ENCODE results near the gene KCNK3. TPM values are rescaled to one million over a fixed set of nuclear protein-coding genes. Genes with fewer than 3 reads are reported as not detected.

KCNK3 gene
- total and polyA plus RNA-seq, 10 of the 15 experiments (the other 5 are each of a cell fraction or from before 2014, with no cell fraction given) = 0.13 TPM; not detected in 9

GRCh38 chr2:26672112-26672817 is 20.3 kb upstream of the KCNK3 start:
- peaks cover 0 to 6% of the 10 kb centered on the region in 2 experiments for H3K27me3 ChIP-seq (replicated peaks in 1 of 2; ENCODE audit: control insufficient read depth in 2 of 2, insufficient read depth in 2 of 2, low read length in 1 of 2)
- no TSS peak for BruUV-seq (replicated peaks)
- no peaks in the 10 kb centered on the region for H3K36me3 ChIP-seq (ENCODE audit: control insufficient read depth in 2 of 2, insufficient read depth in 2 of 2, low read length in 1 of 2)
- POLR2A ChIA-PET = no interaction called here
- no peak overlapping the region for H3K4me3 ChIP-seq
- in situ Hi-C loops (cut with MboI) (no loop called here), intact Hi-C loops (cut with micrococcal nuclease; ENCODE audit: unreplicated experiment) (no loop called here)
- ATAC-seq (no peak), FAIRE-seq (no peak), DNase-seq (ENCODE audit: low read depth, low spot score) (no peak)
- no peak overlapping the region for H3K27ac ChIP-seq (ENCODE audit: control insufficient read depth, insufficient read depth)
- H3K9me3 ChIP-seq (replicated peaks; ENCODE audit: control insufficient read depth, insufficient read depth, low read length) = no peaks in the 10 kb centered on the region
- H4K20me1 ChIP-seq (ENCODE audit: control insufficient read depth, insufficient read depth) = no peaks in the 10 kb centered on the region
- H3K9ac ChIP-seq (ENCODE audit: control insufficient read depth, insufficient read depth, low read length) = no peak overlapping the region
- no peaks in the 10 kb centered on the region for H3K4me1 ChIP-seq (ENCODE audit: control insufficient read depth, insufficient read depth, low read length)
- WGBS (ENCODE audit: insufficient coverage, insufficient replicate concordance, low lambda C conversion rate, missing lambda C conversion rate) = 40% methylated on average over 11 of the region's 11 CpGs
- H3K4me2 ChIP-seq (ENCODE audit: control insufficient read depth, insufficient read depth) = no peak overlapping the region
- RAD21 ChIA-PET (ENCODE audit: unreplicated experiment) = no interaction called here
- CTCF ChIA-PET = no interaction called here
- no peak overlapping the region for H2AFZ ChIP-seq (ENCODE audit: control insufficient read depth, low read depth, low read length)
- SMC1A ChIA-PET (ENCODE audit: uncharacterized antibody, unreplicated experiment) = no interaction called here
- H3K79me2 ChIP-seq (ENCODE audit: control insufficient read depth, insufficient read depth, low read length) = no peaks in the 10 kb centered on the region
- no peak for TF ChIP-seq REST (IDR thresholded peaks at IDR 0.05; ENCODE audit: low read depth, low read length)
- TF ChIP-seq HCFC1 (IDR thresholded peaks at IDR 0.05; ENCODE audit: low read length) = no peak
- TF ChIP-seq TCF12 (IDR thresholded peaks at IDR 0.05; ENCODE audit: low read depth, low read length) = no peak
- TF ChIP-seq NFXL1 (IDR thresholded peaks at IDR 0.05; ENCODE audit: borderline replicate concordance) = no peak
- TF ChIP-seq IRF3 (IDR thresholded peaks at IDR 0.05) = no peak
- TF ChIP-seq NR2C2 (IDR thresholded peaks at IDR 0.05; ENCODE audit: borderline replicate concordance, control insufficient read depth, insufficient read length, low read depth) = no peak
- TF ChIP-seq TCF3 (IDR thresholded peaks at IDR 0.05; ENCODE audit: borderline replicate concordance, insufficient read depth, low read depth, low read length) = no peak
- TF ChIP-seq BCL11A (IDR thresholded peaks at IDR 0.05; ENCODE audit: low read depth, low read length) = no peak
- no peak for TF ChIP-seq FOXM1 (IDR thresholded peaks at IDR 0.05; ENCODE audit: low read depth, low read length)
- no peak for TF ChIP-seq PAX5 (IDR thresholded peaks at IDR 0.05; ENCODE audit: borderline replicate concordance, low read depth, low read length)
- TF ChIP-seq ZNF207 (IDR thresholded peaks at IDR 0.05; ENCODE audit: borderline replicate concordance) = no peak
- TF ChIP-seq CUX1 (IDR thresholded peaks at IDR 0.05; ENCODE audit: insufficient replicate concordance, low read depth, low read length) = no peak
- no peak for TF ChIP-seq ZNF24 (IDR thresholded peaks at IDR 0.05)
- TF ChIP-seq HDAC6 (IDR thresholded peaks at IDR 0.05; ENCODE audit: unreplicated experiment) = no peak
- TF ChIP-seq SUPT20H (IDR thresholded peaks at IDR 0.05; ENCODE audit: borderline replicate concordance, control insufficient read depth, low read depth, low read length) = no peak
